ENCODE results near the gene OR10G4. TPM values are rescaled to one million over a fixed set of nuclear protein-coding genes. Genes with fewer than 3 reads are reported as not detected.
"Not testable (repeated sequence)": the region's sequence is repeated elsewhere in the genome, so short reads cannot be mapped to it uniquely, and the experiment has no call there.

Gene OR10G4
- total and polyA plus RNA-seq, 2 donors from 2014 or later = not detected

DNA sequence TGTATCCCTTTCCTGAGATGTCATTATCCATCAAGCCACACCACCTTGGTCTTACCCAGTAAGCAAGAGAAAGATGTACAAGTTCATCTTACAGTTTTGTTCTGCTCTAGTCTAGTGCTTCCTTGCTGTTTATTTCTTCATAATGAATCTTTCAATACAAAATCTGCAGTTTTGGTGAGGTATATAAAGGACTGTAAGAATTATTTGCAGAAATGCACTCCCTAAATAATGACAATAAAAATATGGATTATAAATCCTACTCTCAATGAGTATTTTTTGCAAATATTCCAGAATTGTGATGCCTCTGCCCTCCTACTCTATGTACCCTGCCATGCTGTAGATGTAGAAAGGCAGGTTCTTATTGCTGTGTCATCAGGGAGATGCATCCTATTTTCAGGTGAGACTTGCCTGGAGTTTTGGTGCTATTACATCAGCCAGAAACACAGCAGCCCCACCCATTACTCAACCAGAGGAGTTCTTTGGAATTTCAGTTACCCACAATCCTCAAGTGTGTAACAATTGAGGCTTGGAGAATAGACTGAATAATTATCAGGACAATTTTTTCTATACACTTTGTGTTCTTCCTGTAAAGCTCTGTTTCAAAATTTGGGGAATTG, 35.0 kb upstream of the OR10G4 start, which contains the start of gene OR10S1:
OR10S1 (minus strand) TSS at position 51 of the 617 bp plus-strand sequence. CDS start 117 bp downstream, outside the sequence.
- intact Hi-C loops (cut with DNase I) = no loop called here
- Histone ChIP-seq H3K9ac (ENCODE audit: low read length in 3 of 3) (no peak within 1 kb of the TSS), H3K27ac (ENCODE audit: low read depth in 2 of 2, low read length in 2 of 2) (no peak within 1 kb of the TSS), H3K4me3 (ENCODE audit: low read length in 3 of 3) (no peak within 1 kb of the TSS), H3K36me3 (ENCODE audit: control insufficient read depth in 2 of 3, insufficient read depth in 3 of 3, low read length in 3 of 3) (no peaks in the 10 kb centered on the region), H3K9me3 (ENCODE audit: control insufficient read depth in 2 of 3, insufficient read depth in 1 of 3, low read length in 3 of 3) (no peaks in the 10 kb centered on the region), H3K27me3 (ENCODE audit: control insufficient read depth, insufficient read depth, low read length) (no peaks in the 10 kb centered on the region), H3K4me1 (ENCODE audit: control insufficient read depth in 2 of 3, insufficient read depth in 2 of 3, low read depth in 1 of 3, low read length in 3 of 3) (no peaks in the 10 kb centered on the region)
- TF ChIP-seq, protein P1, sequence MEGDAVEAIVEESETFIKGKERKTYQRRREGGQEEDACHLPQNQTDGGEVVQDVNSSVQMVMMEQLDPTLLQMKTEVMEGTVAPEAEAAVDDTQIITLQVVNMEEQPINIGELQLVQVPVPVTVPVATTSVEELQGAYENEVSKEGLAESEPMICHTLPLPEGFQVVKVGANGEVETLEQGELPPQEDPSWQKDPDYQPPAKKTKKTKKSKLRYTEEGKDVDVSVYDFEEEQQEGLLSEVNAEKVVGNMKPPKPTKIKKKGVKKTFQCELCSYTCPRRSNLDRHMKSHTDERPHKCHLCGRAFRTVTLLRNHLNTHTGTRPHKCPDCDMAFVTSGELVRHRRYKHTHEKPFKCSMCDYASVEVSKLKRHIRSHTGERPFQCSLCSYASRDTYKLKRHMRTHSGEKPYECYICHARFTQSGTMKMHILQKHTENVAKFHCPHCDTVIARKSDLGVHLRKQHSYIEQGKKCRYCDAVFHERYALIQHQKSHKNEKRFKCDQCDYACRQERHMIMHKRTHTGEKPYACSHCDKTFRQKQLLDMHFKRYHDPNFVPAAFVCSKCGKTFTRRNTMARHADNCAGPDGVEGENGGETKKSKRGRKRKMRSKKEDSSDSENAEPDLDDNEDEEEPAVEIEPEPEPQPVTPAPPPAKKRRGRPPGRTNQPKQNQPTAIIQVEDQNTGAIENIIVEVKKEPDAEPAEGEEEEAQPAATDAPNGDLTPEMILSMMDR (IDR thresholded peaks at IDR 0.05; ENCODE audit: borderline replicate concordance, extremely low read depth, insufficient read depth) = no peak
- DNase-seq (no peak), FAIRE-seq (no peak)

DNA sequence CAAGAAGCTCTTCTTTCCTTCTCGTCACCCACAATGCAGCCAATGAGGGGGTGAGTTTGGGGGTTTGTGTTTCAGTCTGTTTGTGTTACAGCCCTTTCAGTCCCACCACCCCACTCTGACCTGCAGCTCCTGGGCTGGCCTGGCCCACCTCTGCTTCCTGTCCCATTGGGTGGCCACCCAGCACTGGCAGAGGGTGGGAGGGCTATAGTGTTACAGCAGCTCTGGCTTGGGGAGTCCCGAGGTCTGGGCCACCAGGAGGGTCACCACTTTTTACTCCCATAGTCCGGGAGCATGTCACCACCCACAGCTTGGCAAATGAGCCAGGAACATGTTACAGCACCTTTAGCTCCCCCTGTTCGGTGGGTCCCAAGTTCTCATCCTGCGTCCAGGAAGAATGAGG, 33.5 kb upstream of the OR10G4 start:
- DNase-seq (no peak), FAIRE-seq (no peak)
- H3K27ac ChIP-seq (ENCODE audit: low read depth in 2 of 2, low read length in 2 of 2) = no peak overlapping the region
- TF ChIP-seq, protein P1 (IDR thresholded peaks at IDR 0.05; ENCODE audit: borderline replicate concordance, extremely low read depth, insufficient read depth) = no peak
- no peaks in the 10 kb centered on the region for H3K9me3 ChIP-seq (ENCODE audit: control insufficient read depth in 2 of 3, insufficient read depth in 1 of 3, low read length in 3 of 3)
- no peaks in the 10 kb centered on the region for H3K27me3 ChIP-seq (ENCODE audit: control insufficient read depth, insufficient read depth, low read length)
- H3K4me1 ChIP-seq (ENCODE audit: control insufficient read depth in 2 of 3, insufficient read depth in 2 of 3, low read depth in 1 of 3, low read length in 3 of 3) = no peaks in the 10 kb centered on the region
- no peaks in the 10 kb centered on the region for H3K36me3 ChIP-seq (ENCODE audit: control insufficient read depth in 2 of 3, insufficient read depth in 3 of 3, low read length in 3 of 3)
- intact Hi-C loops (cut with DNase I) = no loop called here
- no peak overlapping the region for H3K4me3 ChIP-seq (ENCODE audit: low read length in 3 of 3)
- no peak overlapping the region for H3K9ac ChIP-seq (ENCODE audit: low read length in 3 of 3)

DNA sequence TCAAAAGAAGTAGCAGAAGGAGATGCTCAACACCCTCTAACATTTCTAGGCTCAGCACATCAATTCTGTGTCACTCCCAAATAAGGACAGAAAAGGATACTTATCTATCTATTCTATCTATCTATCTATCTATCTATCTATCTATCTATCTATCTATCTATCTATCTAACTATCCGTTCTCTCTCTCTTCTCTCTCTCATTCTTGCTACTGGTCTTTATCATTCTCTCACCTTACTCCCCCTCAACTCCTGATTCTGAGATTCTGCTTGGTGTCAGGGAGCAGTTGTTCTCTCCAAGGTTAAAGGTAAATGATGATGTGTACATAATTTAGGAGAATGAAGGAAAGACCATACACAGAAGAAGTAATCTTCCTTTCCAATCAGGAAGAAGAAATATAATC, 17.7 kb upstream of the OR10G4 start, which contains the start of gene OR10G6:
OR10G6 (minus strand) TSS at position 43 of the 400 bp plus-strand sequence; CDS start at position 43, 0 bp downstream.
- no peak for FAIRE-seq
- H3K4me3 ChIP-seq (ENCODE audit: low read length in 3 of 3) = no peak within 1 kb of the TSS
- no peak within 1 kb of the TSS for H3K27ac ChIP-seq (ENCODE audit: low read depth in 2 of 2, low read length in 2 of 2)

DNA sequence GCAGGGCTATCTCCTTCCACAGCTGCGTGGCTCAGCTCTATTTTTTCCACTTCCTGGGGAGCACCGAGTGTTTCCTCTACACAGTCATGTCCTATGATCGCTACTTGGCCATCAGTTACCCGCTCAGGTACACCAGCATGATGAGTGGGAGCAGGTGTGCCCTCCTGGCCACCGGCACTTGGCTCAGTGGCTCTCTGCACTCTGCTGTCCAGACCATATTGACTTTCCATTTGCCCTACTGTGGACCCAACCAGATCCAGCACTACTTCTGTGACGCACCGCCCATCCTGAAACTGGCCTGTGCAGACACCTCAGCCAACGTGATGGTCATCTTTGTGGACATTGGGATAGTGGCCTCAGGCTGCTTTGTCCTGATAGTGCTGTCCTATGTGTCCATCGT, 3.0 kb downstream of the OR10G4 start:
- H3K4me1 ChIP-seq (ENCODE audit: control insufficient read depth in 2 of 3, insufficient read depth in 2 of 3, low read depth in 1 of 3, low read length in 3 of 3); intact Hi-C loops (cut with DNase I); H3K27me3 ChIP-seq (ENCODE audit: control insufficient read depth, insufficient read depth, low read length); FAIRE-seq; H3K9me3 ChIP-seq (ENCODE audit: control insufficient read depth in 2 of 3, insufficient read depth in 1 of 3, low read length in 3 of 3); H3K36me3 ChIP-seq (ENCODE audit: control insufficient read depth in 2 of 3, insufficient read depth in 3 of 3, low read length in 3 of 3); H3K9ac ChIP-seq (ENCODE audit: low read length in 3 of 3); H3K27ac ChIP-seq (ENCODE audit: low read depth in 2 of 2, low read length in 2 of 2); DNase-seq; H3K4me3 ChIP-seq (ENCODE audit: low read length in 3 of 3): not testable (repeated sequence)

More for the DNA sequence above, 17.7 kb upstream of the OR10G4 start, which contains the start of gene OR10G6:
- TF ChIP-seq, protein P1 (IDR thresholded peaks at IDR 0.05; ENCODE audit: borderline replicate concordance, extremely low read depth, insufficient read depth) = no peak
- no peak within 1 kb of the TSS for H3K9ac ChIP-seq (ENCODE audit: low read length in 3 of 3)
- intact Hi-C loops (cut with DNase I) = no loop called here
- no peaks in the 10 kb centered on the region for H3K9me3 ChIP-seq (ENCODE audit: control insufficient read depth in 2 of 3, insufficient read depth in 1 of 3, low read length in 3 of 3)
- no peaks in the 10 kb centered on the region for H3K27me3 ChIP-seq (ENCODE audit: control insufficient read depth, insufficient read depth, low read length)
- DNase-seq = no peak
- H3K4me1 ChIP-seq (ENCODE audit: control insufficient read depth in 2 of 3, insufficient read depth in 2 of 3, low read depth in 1 of 3, low read length in 3 of 3) = no peaks in the 10 kb centered on the region
- H3K36me3 ChIP-seq (ENCODE audit: control insufficient read depth in 2 of 3, insufficient read depth in 3 of 3, low read length in 3 of 3) = no peaks in the 10 kb centered on the region
